NCI-H345 (cell line): ENCODE measurements around the gene TFCP2L1.

Experiments used
- DNase-seq: peaks from one replicate; lab custom pipeline; 2025; lab: John Stamatoyannopoulos, UW

The TFCP2L1 gene

GRCh38 chr2:121266543-121267106 lies 18.4 kb downstream of the TFCP2L1 start:
- DNase-seq: peak; percentile 5

GRCh38 chr2:121263996-121264715 lies 20.8 kb downstream of the TFCP2L1 start:
- DNase-seq: no peak

GRCh38 chr2:121260370-121261154 lies 24.4 kb downstream of the TFCP2L1 start:
- peak; percentile 87 for DNase-seq

GRCh38 chr2:121258051-121258450 lies 27.0 kb downstream of the TFCP2L1 start:
- no peak for DNase-seq

- DNase-seq: no peak
Measured at GRCh38 chr2:121257480-121257840, 27.5 kb downstream of the TFCP2L1 start.

GRCh38 chr2:121256720-121257479 lies 28.1 kb downstream of the TFCP2L1 start:
- no peak for DNase-seq

GRCh38 chr2:121255358-121255757 lies 29.6 kb downstream of the TFCP2L1 start:
- no peak for DNase-seq

GRCh38 chr2:121254748-121255147 lies 30.3 kb downstream of the TFCP2L1 start:
- DNase-seq: peak; percentile 92

GRCh38 chr2:121253674-121254240 lies 31.2 kb downstream of the TFCP2L1 start:
- DNase-seq: no peak

GRCh38 chr2:121253021-121253673 lies 31.9 kb downstream of the TFCP2L1 start:
- no peak for DNase-seq

GRCh38 chr2:121251497-121251896 lies 33.5 kb downstream of the TFCP2L1 start:
- no peak for DNase-seq

GRCh38 chr2:121248766-121249343 lies 36.1 kb downstream of the TFCP2L1 start:
- no peak for DNase-seq

- no peak for DNase-seq
Measured at GRCh38 chr2:121247971-121248370, 37.0 kb downstream of the TFCP2L1 start.

- no peak for DNase-seq
Measured at GRCh38 chr2:121247534-121247933, 37.5 kb downstream of the TFCP2L1 start.

- no peak for DNase-seq
Measured at GRCh38 chr2:121246704-121247255, 38.2 kb downstream of the TFCP2L1 start.

- no peak for DNase-seq
Measured at GRCh38 chr2:121245913-121246312, 39.1 kb downstream of the TFCP2L1 start.

- DNase-seq: no peak
Measured at GRCh38 chr2:121245120-121245820, 39.7 kb downstream of the TFCP2L1 start.

GRCh38 chr2:121244616-121245015 lies 40.4 kb downstream of the TFCP2L1 start:
- no peak for DNase-seq

- no peak for DNase-seq
Measured at GRCh38 chr2:121243821-121244460, 41.1 kb downstream of the TFCP2L1 start.

GRCh38 chr2:121242976-121243375 lies 42.0 kb downstream of the TFCP2L1 start:
- no peak for DNase-seq
